ENCODE data around the gene SULT4A1. TPM values are rescaled to one million over a fixed set of nuclear protein-coding genes. Genes with fewer than 3 reads are reported as not detected.

SULT4A1 gene
- total RNA-seq, 1 experiment from 2014 or later: 15.0 TPM

GRCh38 chr22:43890901-43891331 is 28.6 kb upstream of the SULT4A1 start:
- H2BK120ac ChIP-seq (ENCODE audit: low read depth, low read length, poor library complexity, severe bottlenecking): no peak overlapping the region
- peaks cover 40% of the 10 kb centered on the region for H3K27me3 Mint-ChIP-seq (ENCODE audit: low read depth)
- no peak overlapping the region for H4K91ac ChIP-seq (ENCODE audit: insufficient read length, low read depth, low read length)
- no peak overlapping the region for H2BK15ac ChIP-seq (ENCODE audit: low read depth, low read length)
- H3K4me1 Mint-ChIP-seq: peaks cover 0 to 13% of the 10 kb centered on the region in 2 experiments; a peak in 2 of 4 replicates
- H4K5ac ChIP-seq (ENCODE audit: insufficient read length, low read depth, low read length): no peak overlapping the region
- H3K27ac ChIP-seq (ENCODE audit: insufficient read length, low read depth, low read length): no peak overlapping the region
- no peak overlapping the region for H3K27ac Mint-ChIP-seq
- peak overlapping the region; percentile 66 to 84 for H3K4me3 Mint-ChIP-seq
- H3K9me3 Mint-ChIP-seq: no peaks in the 10 kb centered on the region
- H2BK12ac ChIP-seq (ENCODE audit: insufficient read length, low read depth, low read length): no peak overlapping the region
- peaks cover 14% of the 10 kb centered on the region for H3K23me2 ChIP-seq (ENCODE audit: insufficient read length, low read depth, low read length, poor library complexity, severe bottlenecking)
- no peak overlapping the region for H2AK5ac ChIP-seq (ENCODE audit: insufficient read length, low read length)
- H3K56ac ChIP-seq (ENCODE audit: insufficient read length, low read depth, low read length): no peak overlapping the region
- no peaks in the 10 kb centered on the region for H3K79me2 ChIP-seq (ENCODE audit: insufficient read depth, low read length)
- H3K23ac ChIP-seq (ENCODE audit: insufficient read length, low read depth, low read length): no peak overlapping the region
- no peaks in the 10 kb centered on the region for H3K79me1 ChIP-seq (ENCODE audit: insufficient read depth, low read depth, low read length, poor library complexity, severe bottlenecking)
- no peak overlapping the region for H2BK5ac ChIP-seq (ENCODE audit: insufficient read length, low read length)
- no peak overlapping the region; the same call in 1 of the 2 replicates for H3K14ac ChIP-seq (ENCODE audit: insufficient read depth, low read length)
- peak; percentile 50 for DNase-seq
- no peaks in the 10 kb centered on the region for H3K4me1 ChIP-seq (ENCODE audit: insufficient read depth, low read length)
- no peak for TF ChIP-seq CTCF (conservative IDR thresholded peaks at IDR 0.05)
- no peak overlapping the region for H2BK20ac ChIP-seq (ENCODE audit: low read depth, low read length, poor library complexity, severe bottlenecking)
- peak overlapping the region; percentile 71 for H3K4me2 ChIP-seq (ENCODE audit: insufficient read depth, insufficient read length, low read length)
- H3K18ac ChIP-seq (ENCODE audit: insufficient read length, low read depth, low read length): no peak overlapping the region
- H3K9ac ChIP-seq (ENCODE audit: extremely low read depth, insufficient read length, low read length): no peak overlapping the region
- H2AFZ ChIP-seq (ENCODE audit: low read length): no peak overlapping the region
- WGBS (ENCODE audit: extremely low coverage, insufficient read length, low lambda C conversion rate): no CpG with 5 or more reads among the region's 24 CpGs
- no peak overlapping the region for H3K4ac ChIP-seq (ENCODE audit: low read depth, low read length)
- H4K20me1 ChIP-seq (ENCODE audit: control insufficient read depth, insufficient read depth, insufficient read length): no peaks in the 10 kb centered on the region
- H3K36me3 Mint-ChIP-seq (ENCODE audit: insufficient read depth in 1 of 3, low read depth in 3 of 3): peaks cover 2 to 6% (median 5%) of the 10 kb centered on the region in 3 experiments; a peak in 3 of 7 replicates
- no peak overlapping the region for H4K8ac ChIP-seq (replicated peaks; ENCODE audit: insufficient read length, low read depth, low read length)
- H3K9me3 ChIP-seq (ENCODE audit: control insufficient read depth, low read depth, low read length): no peaks in the 10 kb centered on the region
- no peaks in the 10 kb centered on the region; the same call in 1 of the 2 replicates for H3K27me3 ChIP-seq (ENCODE audit: insufficient read depth, low read length)
- H3T11ph ChIP-seq (ENCODE audit: low read length): no peak overlapping the region

Data from H9 (cell line).